Sciatic nerve (tissue), 2 donors: Measurements from ENCODE around the gene TPPP2. TPM values are rescaled to one million over a fixed set of nuclear protein-coding genes. Genes with fewer than 3 reads are reported as not detected.
A peak's percentile ranks its signal among the peaks of the same experiment; 100 is the strongest.
"Not testable (repeated sequence)": the region's sequence is repeated elsewhere in the genome, so short reads cannot be mapped to it uniquely, and the experiment has no call there.

Experiments
- ATAC-seq: fragments of 200-7000 bp; cut with Tn5 transposase; one replicate; pipeline ENCODE4 v1.9.1; 2020; ENCODE audit warnings: mild to moderate bottlenecking, moderate library complexity
- DNase-seq: peaks from one replicate; pipeline ENCODE4 v3.0.0-alpha.2; 2020; ENCODE audit warnings: low spot score
- intact Hi-C: fragments of 100-400 bp; cut with DNase I; formaldehyde crosslinking; loops from one replicate; pipeline ENCODE4 v1.14.2; 2022
- total RNA-seq: library from RNA; stranded (reverse); fragmentation: NEBNext Ultra II Directional; extraction: Animal tissue kit (Norgen Biotek cat#: 25700); gene quantifications from one replicate; pipeline ENCODE4 v1.2.1, GENCODE V29; 2021
- donor health status: DM: no; HTN: no; CAD: no.
- donor health status: DM: no; HTN: no; CAD: no.

TPPP2 gene
- total RNA-seq, result 0.49 TPM

DNA sequence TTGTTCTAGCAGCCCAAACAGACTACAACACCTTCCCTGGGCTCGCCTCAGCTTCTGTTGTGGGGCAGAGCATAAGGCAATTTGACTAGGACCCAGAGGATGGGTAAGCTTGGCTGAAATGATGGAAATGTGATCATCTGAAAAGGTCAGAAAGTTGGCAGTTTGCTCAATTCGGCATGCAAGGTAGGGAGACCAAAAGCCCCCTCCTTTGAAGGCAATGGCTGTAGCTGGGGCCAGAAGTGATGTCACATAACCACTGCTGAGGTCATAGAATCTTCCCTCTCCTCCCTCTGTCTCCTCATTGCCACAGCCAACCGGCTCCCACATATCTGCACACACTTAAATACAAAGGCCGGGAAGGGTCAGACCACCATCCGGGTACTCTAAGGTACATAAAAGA lies at the start of gene TPPP2:
TSS of gene TPPP2 (plus strand) at position 301 of the 400 bp plus-strand sequence. CDS start 365 bp downstream, outside the sequence.
- intact Hi-C loops, result no loop called here
- DNase-seq (no peak), ATAC-seq (no peak)

GRCh38 chr14:20980906-20981305 lies 49.1 kb upstream of the TPPP2 start:
- intact Hi-C loops, result no loop called here
- no peak for ATAC-seq
- DNase-seq, result no peak

- intact Hi-C loops, result no loop called here
- ATAC-seq (no peak), DNase-seq (no peak)
These were observed 47.2 kb upstream of the TPPP2 start for GRCh38 chr14:20982646-20983369.

GRCh38 chr14:20985650-20986049 lies 44.4 kb upstream of the TPPP2 start:
- ATAC-seq, intact Hi-C loops, DNase-seq: not testable (repeated sequence)

GRCh38 chr14:20986811-20987210 lies 43.2 kb upstream of the TPPP2 start:
- intact Hi-C loops, result no loop called here
- ATAC-seq, result peak; percentile 58
- DNase-seq, result no peak

DNA sequence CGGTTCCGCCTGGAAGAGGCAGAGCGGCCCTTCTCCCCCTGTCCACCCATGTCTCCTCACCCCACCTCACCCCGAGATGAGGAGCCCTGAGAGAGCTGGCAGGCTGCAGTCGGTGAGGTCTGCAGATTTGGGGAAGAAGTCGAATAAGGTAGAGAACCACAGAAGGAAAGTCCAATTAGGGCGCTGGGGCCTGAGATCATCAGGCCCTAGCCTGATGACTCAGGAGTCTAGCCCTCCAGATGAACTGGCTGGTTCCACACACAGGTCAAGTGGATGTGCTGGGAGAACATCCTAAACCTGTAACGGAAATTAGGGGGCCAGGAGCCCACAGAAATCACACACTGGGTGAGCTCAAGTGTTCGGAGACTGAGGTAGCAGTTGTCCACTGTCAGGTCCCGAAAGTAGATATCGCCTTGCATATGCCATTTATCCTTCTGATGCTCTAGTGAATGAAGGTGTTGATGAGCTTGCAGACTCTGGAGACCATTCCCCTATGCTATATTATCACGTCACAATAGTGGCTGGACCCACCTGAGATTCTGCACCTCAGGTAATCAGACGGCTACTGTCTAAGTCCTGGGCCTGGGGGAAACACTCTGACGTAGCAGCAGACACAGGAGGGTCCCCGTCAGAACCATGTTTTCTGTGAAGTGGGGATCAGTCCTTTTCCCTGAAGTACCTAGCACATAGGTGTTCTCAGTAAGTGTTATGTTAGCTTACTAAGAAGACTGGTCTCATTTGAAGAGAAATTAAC lies 41.1 kb upstream of the TPPP2 start:
- no peak for DNase-seq
- no peak for ATAC-seq
- intact Hi-C loops, result no loop called here

DNA sequence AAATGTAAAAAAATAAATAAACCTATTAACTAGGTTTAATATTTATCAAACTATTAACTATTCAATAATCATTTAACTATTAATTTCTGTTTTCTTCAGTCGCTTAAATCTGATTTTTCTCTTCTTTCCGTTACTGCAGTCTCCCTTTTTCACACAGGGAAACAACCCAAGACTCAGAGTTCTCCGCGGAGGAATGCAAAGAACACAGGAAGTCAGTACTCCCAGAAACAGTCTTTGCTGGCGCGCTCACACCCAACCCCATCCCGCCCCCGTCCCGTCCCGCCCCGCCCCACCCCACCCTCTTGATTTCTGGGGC lies 40.6 kb upstream of the TPPP2 start:
- no peak for DNase-seq
- intact Hi-C loops, result no loop called here
- no peak for ATAC-seq

DNA sequence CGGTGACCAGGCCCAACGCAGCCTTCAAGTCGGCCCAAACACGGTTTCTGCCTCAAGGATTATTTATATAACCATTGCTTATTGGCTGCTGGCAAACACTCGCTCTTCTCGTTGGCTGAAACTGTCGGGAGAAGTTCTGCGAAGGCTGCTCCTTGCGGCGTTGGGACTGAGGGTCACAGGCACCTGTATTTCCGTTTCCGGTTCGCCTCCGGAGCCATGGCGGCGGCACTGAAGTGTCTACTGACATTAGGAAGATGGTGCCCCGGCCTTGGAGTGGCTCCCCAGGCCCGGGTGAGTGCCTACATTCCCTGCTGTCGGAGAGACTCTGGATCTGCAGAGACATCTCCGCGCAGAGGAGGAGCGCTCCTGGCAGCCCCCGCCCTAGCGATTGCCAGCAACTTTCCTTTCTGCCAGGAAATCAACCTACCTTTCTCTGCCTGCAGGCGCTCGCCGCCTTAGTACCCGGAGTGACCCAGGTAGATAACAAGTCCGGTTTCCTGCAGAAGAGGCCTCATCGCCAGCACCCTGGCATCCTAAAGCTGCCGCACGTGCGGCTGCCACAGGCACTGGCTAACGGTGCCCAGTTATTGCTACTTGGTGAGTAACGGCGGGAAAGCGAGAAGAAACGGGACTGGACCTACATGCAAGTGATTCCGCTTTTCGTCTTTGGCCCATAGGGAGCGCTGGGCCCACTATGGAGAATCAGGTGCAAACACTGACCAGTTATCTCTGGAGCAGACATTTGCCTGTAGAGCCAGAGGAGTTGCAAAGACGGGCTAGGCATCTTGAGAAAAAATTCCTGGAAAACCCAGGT lies 40.0 kb upstream of the TPPP2 start, which contains the start of gene METTL17:
TSS of gene METTL17 (plus strand) at position 194 of the 814 bp plus-strand sequence. CDS start at position 217, 23 bp downstream.
- ATAC-seq, result peak; percentile 98
- peak; percentile 94 for DNase-seq
- intact Hi-C loops, result no loop called here

GRCh38 chr14:20996521-20996920 lies 33.5 kb upstream of the TPPP2 start:
- ATAC-seq, result no peak
- no peak for DNase-seq
- intact Hi-C loops, result no loop called here

- intact Hi-C loops, result no loop called here
- no peak for ATAC-seq
These were observed 32.9 kb upstream of the TPPP2 start for GRCh38 chr14:20997115-20997514.

GRCh38 chr14:20997564-20997963 lies 32.5 kb upstream of the TPPP2 start:
- intact Hi-C loops, result no loop called here
- no peak for DNase-seq
- ATAC-seq, result no peak

More at GRCh38 chr14:20997115-20997514, 32.9 kb upstream of the TPPP2 start:
- DNase-seq, result no peak

GRCh38 chr14:20998139-20998538 lies 31.9 kb upstream of the TPPP2 start:
- no peak for ATAC-seq
- intact Hi-C loops, result no loop called here

DNA sequence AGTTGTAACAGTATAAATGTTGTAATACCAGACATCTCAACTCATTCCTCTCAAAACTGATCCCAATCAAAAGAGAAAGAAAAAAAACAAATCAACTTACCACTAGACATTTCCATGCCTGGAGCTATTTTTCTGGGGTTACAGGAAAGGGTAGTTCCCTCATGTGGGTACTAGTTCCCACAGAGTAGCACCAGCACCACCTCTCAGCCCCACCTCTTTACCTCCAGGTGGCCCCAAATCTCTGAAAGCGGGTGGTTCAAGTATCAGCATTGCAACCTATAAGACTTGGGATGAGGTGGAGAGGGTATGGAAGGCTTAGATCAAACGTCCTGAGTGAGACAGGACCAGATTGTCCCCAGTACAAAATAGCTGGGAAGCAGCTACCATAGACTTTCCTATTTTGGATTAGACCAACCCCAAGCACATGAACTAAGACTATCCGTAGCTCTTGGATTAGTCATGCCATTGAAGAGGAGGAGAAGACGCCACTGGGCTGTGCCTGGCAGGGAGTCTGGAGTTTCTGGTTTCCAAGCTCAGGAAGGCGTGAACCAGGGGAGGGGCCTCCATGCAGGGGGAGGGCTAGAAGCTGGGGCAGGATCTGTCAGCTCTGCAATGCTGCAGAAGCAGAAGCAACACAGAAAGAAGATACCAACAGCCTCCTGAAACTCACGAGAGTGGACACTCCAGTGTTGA lies 31.2 kb upstream of the TPPP2 start, which contains the start of gene SLC39A2:
TSS of gene SLC39A2 (plus strand) at position 620 of the 693 bp plus-strand sequence. CDS start 154 bp downstream, outside the sequence.
- DNase-seq, result peak; percentile 72
- intact Hi-C loops, result no loop called here
- peak; percentile 90 for ATAC-seq

More at GRCh38 chr14:20998139-20998538, 31.9 kb upstream of the TPPP2 start:
- no peak for DNase-seq

DNA sequence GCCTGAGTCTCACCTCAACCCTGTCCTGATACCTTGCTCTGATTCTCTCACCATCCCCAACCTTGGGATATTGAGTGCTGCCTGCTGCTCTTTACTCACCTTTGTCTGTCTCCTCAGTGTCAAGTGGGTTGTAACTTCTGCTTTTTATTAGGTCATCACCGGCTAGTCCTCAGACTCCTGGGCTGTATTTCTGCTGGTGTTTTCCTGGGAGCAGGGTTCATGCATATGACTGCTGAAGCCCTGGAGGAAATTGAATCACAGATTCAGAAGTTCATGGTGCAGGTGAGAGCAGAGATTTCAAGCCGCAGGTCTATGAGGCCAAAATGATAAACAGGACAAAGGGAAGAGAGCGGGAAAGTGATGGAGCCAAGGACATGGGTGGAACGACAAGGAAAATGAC lies 30.4 kb upstream of the TPPP2 start:
- no peak for ATAC-seq
- no peak for DNase-seq
- intact Hi-C loops, result no loop called here

DNA sequence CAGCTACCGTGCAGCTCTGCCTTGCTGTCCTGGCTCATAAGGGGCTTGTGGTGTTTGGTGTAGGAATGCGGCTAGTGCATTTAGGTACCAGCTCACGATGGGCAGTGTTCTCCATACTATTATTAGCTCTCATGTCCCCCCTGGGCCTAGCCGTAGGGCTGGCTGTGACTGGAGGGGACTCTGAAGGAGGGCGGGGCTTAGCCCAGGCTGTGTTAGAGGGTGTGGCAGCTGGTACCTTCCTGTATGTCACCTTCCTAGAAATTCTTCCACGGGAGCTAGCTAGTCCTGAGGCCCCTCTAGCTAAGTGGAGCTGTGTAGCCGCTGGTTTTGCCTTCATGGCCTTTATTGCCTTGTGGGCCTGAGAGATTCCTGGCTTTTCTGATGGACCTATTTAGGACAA lies 28.8 kb upstream of the TPPP2 start:
- no peak for ATAC-seq
- no peak for DNase-seq
- intact Hi-C loops, result no loop called here

DNA sequence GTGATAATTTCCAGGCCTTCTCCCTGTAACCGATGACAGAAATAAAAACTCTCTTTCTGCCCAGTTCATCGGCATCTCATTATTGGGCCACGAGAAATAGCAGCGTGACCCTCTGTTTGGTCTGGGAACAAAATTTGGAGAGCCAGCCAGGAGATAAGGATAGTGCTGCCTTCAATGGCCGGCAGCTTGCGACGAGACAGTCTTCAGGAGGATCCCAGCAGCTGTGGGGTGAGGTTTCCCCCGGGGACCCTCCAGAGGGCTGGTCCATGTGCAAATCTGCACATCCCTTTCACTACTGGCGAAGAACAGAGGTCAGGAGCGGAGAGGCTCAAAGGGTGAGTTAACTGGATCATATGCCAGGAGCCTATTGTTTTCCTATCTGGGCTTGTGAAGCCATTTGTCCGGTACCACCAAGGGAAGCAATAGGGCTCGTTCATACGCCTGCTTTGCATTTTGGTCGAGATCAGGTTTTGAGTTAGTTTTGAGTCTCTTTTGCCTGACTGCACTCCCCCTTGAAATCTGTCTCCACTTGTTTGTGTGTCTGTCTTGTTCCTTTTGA lies 26.1 kb upstream of the TPPP2 start:
- DNase-seq (no peak), ATAC-seq (peak; percentile 58)
- intact Hi-C loops, result no loop called here

- DNase-seq, intact Hi-C loops, ATAC-seq: not testable (repeated sequence)
These were observed 20.3 kb upstream of the TPPP2 start for GRCh38 chr14:21009721-21010120.

GRCh38 chr14:21011136-21011535 lies 18.9 kb upstream of the TPPP2 start:
- intact Hi-C loops, result no loop called here
- ATAC-seq, result no peak

More at GRCh38 chr14:21011136-21011535, 18.9 kb upstream of the TPPP2 start:
- no peak for DNase-seq
